ENCODE measurements around the gene SLC9A9. TPM values are rescaled to one million over a fixed set of nuclear protein-coding genes. Genes with fewer than 3 reads are reported as not detected.

Gene SLC9A9
- polyA plus RNA-seq, 1 donor from 2014 or later = 0.54 TPM

DNA sequence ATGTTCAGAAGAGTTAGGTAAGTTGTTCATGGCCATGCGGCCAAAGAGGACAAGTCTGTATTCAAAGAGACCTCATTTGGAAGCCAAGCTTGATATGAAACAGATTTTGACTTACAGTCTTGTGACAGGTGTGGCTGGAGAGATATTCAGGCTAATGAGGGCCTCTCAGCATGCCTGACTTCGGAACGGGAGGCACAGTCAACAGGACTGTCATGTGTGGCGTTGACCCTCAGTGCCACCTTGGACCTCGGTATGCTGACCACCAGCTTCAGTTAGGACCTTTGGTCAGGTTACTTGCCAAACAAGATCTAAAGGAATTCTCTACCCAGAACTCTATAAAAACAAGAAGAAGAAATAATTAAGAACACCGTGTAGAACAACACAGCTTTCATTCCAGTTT is 604.6 kb downstream of the SLC9A9 start:
- H3K27me3 ChIP-seq (ENCODE audit: insufficient read depth, low read depth, low read length) = no peaks in the 10 kb centered on the region
- H3K79me2 ChIP-seq (replicated peaks; ENCODE audit: insufficient read depth, low read length) = no peaks in the 10 kb centered on the region
- H2AFZ ChIP-seq (ENCODE audit: low read depth, low read length) = no peak overlapping the region
- no peak overlapping the region for H3K4me2 ChIP-seq (ENCODE audit: low read length)
- H3K9ac ChIP-seq (ENCODE audit: low read length) = no peak overlapping the region
- no peaks in the 10 kb centered on the region for H3K9me2 ChIP-seq (ENCODE audit: insufficient read depth, low read length)
- H3K27ac ChIP-seq (ENCODE audit: low read length) = no peak overlapping the region
- H3K36me3 ChIP-seq (ENCODE audit: insufficient read depth, low read length) = no peaks in the 10 kb centered on the region
- no peaks in the 10 kb centered on the region for H4K20me1 ChIP-seq (ENCODE audit: insufficient read depth)
- H3K4me3 ChIP-seq (ENCODE audit: low read length) = no peak overlapping the region
- no peaks in the 10 kb centered on the region for H3K9me3 ChIP-seq (ENCODE audit: low read length)
- TF ChIP-seq TAF1 (IDR thresholded peaks at IDR 0.05; ENCODE audit: low read depth) (no peak), SMC3 (conservative IDR thresholded peaks at IDR 0.05; ENCODE audit: poor library complexity) (no peak), RAD21 (conservative IDR thresholded peaks at IDR 0.05) (no peak), EP300 (conservative IDR thresholded peaks at IDR 0.05; ENCODE audit: poor library complexity, severe bottlenecking) (no peak), POLR2AphosphoS5 (IDR thresholded peaks at IDR 0.05) (no peak), MXI1 (conservative IDR thresholded peaks at IDR 0.05; ENCODE audit: poor library complexity, severe bottlenecking) (no peak), EZH2 (IDR thresholded peaks at IDR 0.05; ENCODE audit: borderline replicate concordance, insufficient read depth, low read length, poor library complexity, severe bottlenecking) (no peak)
- TF ChIP-seq, protein P1, sequence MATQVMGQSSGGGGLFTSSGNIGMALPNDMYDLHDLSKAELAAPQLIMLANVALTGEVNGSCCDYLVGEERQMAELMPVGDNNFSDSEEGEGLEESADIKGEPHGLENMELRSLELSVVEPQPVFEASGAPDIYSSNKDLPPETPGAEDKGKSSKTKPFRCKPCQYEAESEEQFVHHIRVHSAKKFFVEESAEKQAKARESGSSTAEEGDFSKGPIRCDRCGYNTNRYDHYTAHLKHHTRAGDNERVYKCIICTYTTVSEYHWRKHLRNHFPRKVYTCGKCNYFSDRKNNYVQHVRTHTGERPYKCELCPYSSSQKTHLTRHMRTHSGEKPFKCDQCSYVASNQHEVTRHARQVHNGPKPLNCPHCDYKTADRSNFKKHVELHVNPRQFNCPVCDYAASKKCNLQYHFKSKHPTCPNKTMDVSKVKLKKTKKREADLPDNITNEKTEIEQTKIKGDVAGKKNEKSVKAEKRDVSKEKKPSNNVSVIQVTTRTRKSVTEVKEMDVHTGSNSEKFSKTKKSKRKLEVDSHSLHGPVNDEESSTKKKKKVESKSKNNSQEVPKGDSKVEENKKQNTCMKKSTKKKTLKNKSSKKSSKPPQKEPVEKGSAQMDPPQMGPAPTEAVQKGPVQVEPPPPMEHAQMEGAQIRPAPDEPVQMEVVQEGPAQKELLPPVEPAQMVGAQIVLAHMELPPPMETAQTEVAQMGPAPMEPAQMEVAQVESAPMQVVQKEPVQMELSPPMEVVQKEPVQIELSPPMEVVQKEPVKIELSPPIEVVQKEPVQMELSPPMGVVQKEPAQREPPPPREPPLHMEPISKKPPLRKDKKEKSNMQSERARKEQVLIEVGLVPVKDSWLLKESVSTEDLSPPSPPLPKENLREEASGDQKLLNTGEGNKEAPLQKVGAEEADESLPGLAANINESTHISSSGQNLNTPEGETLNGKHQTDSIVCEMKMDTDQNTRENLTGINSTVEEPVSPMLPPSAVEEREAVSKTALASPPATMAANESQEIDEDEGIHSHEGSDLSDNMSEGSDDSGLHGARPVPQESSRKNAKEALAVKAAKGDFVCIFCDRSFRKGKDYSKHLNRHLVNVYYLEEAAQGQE (IDR thresholded peaks at IDR 0.05; ENCODE audit: borderline replicate concordance) = no peak
- TF ChIP-seq, protein P2, sequence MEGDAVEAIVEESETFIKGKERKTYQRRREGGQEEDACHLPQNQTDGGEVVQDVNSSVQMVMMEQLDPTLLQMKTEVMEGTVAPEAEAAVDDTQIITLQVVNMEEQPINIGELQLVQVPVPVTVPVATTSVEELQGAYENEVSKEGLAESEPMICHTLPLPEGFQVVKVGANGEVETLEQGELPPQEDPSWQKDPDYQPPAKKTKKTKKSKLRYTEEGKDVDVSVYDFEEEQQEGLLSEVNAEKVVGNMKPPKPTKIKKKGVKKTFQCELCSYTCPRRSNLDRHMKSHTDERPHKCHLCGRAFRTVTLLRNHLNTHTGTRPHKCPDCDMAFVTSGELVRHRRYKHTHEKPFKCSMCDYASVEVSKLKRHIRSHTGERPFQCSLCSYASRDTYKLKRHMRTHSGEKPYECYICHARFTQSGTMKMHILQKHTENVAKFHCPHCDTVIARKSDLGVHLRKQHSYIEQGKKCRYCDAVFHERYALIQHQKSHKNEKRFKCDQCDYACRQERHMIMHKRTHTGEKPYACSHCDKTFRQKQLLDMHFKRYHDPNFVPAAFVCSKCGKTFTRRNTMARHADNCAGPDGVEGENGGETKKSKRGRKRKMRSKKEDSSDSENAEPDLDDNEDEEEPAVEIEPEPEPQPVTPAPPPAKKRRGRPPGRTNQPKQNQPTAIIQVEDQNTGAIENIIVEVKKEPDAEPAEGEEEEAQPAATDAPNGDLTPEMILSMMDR (IDR thresholded peaks at IDR 0.05; ENCODE audit: poor library complexity, severe bottlenecking) = no peak
- H3F3A ChIP-seq (ENCODE audit: insufficient read depth, low read length, poor library complexity, severe bottlenecking) = no peaks in the 10 kb centered on the region

DNA sequence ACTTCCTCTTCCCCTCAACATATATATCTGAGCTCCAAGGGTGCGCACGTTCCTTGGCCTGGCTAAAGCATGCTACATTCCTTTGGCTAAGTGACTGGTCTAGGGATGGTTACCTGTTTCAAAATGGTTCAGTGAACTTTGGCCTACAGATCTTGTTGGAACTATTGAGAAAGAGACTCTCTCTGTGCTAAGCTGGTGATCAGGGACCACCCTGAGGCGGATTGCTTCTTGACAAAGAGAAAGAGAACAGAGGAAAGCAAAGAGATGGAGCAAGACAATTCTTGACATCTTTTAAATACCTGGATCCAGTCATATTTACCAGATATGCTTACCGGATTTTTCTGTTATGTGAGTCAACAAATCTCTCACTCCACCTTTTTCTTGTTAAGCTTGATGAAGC is 605.6 kb downstream of the SLC9A9 start:
- H2AFZ ChIP-seq (ENCODE audit: low read depth, low read length) = no peak overlapping the region
- TF ChIP-seq, protein P2 (IDR thresholded peaks at IDR 0.05; ENCODE audit: poor library complexity, severe bottlenecking) = no peak
- H3K27ac ChIP-seq (ENCODE audit: low read length) = no peak overlapping the region
- H3K4me2 ChIP-seq (ENCODE audit: low read length) = no peak overlapping the region
- H3K9me2 ChIP-seq (ENCODE audit: insufficient read depth, low read length) = no peaks in the 10 kb centered on the region
- H3K4me3 ChIP-seq (ENCODE audit: low read length) = no peak overlapping the region
- H3K9ac ChIP-seq (ENCODE audit: low read length) = no peak overlapping the region
- H3K9me3 ChIP-seq (ENCODE audit: low read length) = no peaks in the 10 kb centered on the region
- no peaks in the 10 kb centered on the region for H3K36me3 ChIP-seq (ENCODE audit: insufficient read depth, low read length)
- no peaks in the 10 kb centered on the region for H3K27me3 ChIP-seq (ENCODE audit: insufficient read depth, low read depth, low read length)
- H4K20me1 ChIP-seq (ENCODE audit: insufficient read depth) = no peaks in the 10 kb centered on the region
- no peaks in the 10 kb centered on the region for H3K79me2 ChIP-seq (replicated peaks; ENCODE audit: insufficient read depth, low read length)
- H3F3A ChIP-seq (ENCODE audit: insufficient read depth, low read length, poor library complexity, severe bottlenecking) = no peaks in the 10 kb centered on the region
